Liver (tissue), 3 donors: Measurements from ENCODE around the gene STXBP4.

Experiments used
- CTCF ChIP-seq: fragments of 150-350 bp; IDR thresholded peaks from 2 replicates; pipeline ENCODE4 v1.5.1; 2017; ENCODE audit warnings: improper control_type of control experiment, low read depth, low read length; ENCODE audit not compliant: missing input control
- EGR1 ChIP-seq, 2 donors: IDR thresholded peaks; 2 replicates each; pipeline ENCODE4 v1.6.1; 2016 to 2018; ENCODE audit warnings: antibody characterized with exemption in 2 of 2, low read depth in 2 of 2
- GABPA ChIP-seq, 2 donors: IDR thresholded peaks in 1 of 2; conservative IDR thresholded peaks in 1 of 2; 2 replicates each; pipeline ENCODE4 v1.6.1; 2016; ENCODE audit warnings: antibody characterized with exemption in 2 of 2, mild to moderate bottlenecking in 1 of 2, moderate library complexity in 1 of 2
- JUND ChIP-seq, 2 donors: IDR thresholded peaks; 2 replicates each; pipeline ENCODE4 v1.6.1; 2016; ENCODE audit warnings: antibody characterized with exemption in 2 of 2
- TAF1 ChIP-seq: conservative IDR thresholded peaks from 2 replicates; pipeline ENCODE4 v1.6.1; 2016; ENCODE audit warnings: antibody characterized with exemption, mild to moderate bottlenecking
- donor health status: healthy.
- donor health status: healthy.

GRCh38 chr17:54983260-54983659, 14.7 kb downstream of the STXBP4 start:
- no peak for TF ChIP-seq TAF1
- no peak for TF ChIP-seq JUND (IDR thresholded peaks at IDR 0.05)
- no peak for TF ChIP-seq CTCF
- TF ChIP-seq EGR1 (IDR thresholded peaks at IDR 0.05; ENCODE audit: low read depth in 2 of 2): no peak
- TF ChIP-seq GABPA (IDR thresholded peaks at IDR 0.05 in 1 of 2, conservative IDR thresholded peaks at IDR 0.05 in 1 of 2): no peak
